SH-SY5Y (cell line): Measurements from ENCODE around the gene HMCN2.

ENCODE experiments used
- GATA2 ChIP-seq: IDR thresholded peaks from 2 replicates; pipeline ENCODE4 v1.6.1; 2011; ENCODE audit warnings: mild to moderate bottlenecking, low read depth, low read length
- GATA3 ChIP-seq: IDR thresholded peaks from 2 replicates; pipeline ENCODE4 v1.6.1; 2011; ENCODE audit warnings: low read depth, mild to moderate bottlenecking, low read length, moderate library complexity

DNA sequence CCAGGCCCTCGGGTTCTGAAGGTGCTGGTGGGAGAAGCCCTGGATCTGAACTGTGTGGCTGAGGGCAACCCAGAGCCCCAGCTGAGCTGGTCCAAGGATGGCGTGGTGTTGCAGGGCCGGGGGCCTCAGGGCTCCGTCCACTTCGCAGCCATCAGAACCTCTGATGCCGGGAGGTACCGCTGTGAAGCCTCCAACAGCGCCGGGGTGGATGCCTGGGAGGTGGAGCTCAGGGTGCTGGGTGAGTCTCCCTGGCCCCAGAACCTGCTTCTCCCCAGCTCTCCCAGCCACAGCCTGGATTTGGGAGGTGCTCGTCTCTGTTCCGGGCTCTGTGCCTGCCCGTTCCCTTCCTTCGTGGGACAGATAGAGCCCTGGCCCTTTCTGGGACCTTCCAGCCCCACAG lies 75.6 kb downstream of the HMCN2 start:
- TF ChIP-seq GATA3 (no peak), GATA2 (no peak)
